GM12891 (cell line): ENCODE results near the gene IGSF3.

ENCODE experiments used
- PAX5 ChIP-seq: IDR thresholded peaks from 2 replicates; pipeline ENCODE4 v1.6.1; 2011; ENCODE audit warnings: low read length, moderate library complexity, mild to moderate bottlenecking; ENCODE audit not compliant: insufficient read depth, severe bottlenecking
- POLR2A ChIP-seq: IDR thresholded peaks from 2 replicates; pipeline ENCODE4 v1.6.1; 2011; ENCODE audit warnings: low read depth, low read length, control low read depth
- POLR2AphosphoS5 ChIP-seq: IDR thresholded peaks from 2 replicates; pipeline ENCODE4 v1.6.1; 2011; ENCODE audit warnings: low read depth, low read length, control low read depth
- POU2F2 ChIP-seq: IDR thresholded peaks from 2 replicates; pipeline ENCODE4 v1.6.1; 2011; ENCODE audit warnings: low read depth, mild to moderate bottlenecking, control low read depth, low read length, moderate library complexity
- SPI1 ChIP-seq: IDR thresholded peaks from 2 replicates; pipeline ENCODE4 v1.6.1; 2011; ENCODE audit warnings: low read depth, low read length, control low read depth
- TAF1 ChIP-seq: IDR thresholded peaks from 2 replicates; pipeline ENCODE4 v1.6.1; 2011; ENCODE audit warnings: low read depth, low read length, control low read depth

- no peak for TF ChIP-seq POLR2AphosphoS5
- no peak for TF ChIP-seq POLR2A
- TF ChIP-seq SPI1: no peak
- no peak for TF ChIP-seq TAF1
- TF ChIP-seq PAX5: no peak
- TF ChIP-seq POU2F2: no peak
Observed at GRCh38 chr1:116679828-116680628, 12.5 kb upstream of the IGSF3 start.
